ENCODE measurements around the gene TBC1D3B.
"Not testable (repeated sequence)": the region's sequence is repeated elsewhere in the genome, so short reads cannot be mapped to it uniquely, and the experiment has no call there.

Gene TBC1D3B

DNA sequence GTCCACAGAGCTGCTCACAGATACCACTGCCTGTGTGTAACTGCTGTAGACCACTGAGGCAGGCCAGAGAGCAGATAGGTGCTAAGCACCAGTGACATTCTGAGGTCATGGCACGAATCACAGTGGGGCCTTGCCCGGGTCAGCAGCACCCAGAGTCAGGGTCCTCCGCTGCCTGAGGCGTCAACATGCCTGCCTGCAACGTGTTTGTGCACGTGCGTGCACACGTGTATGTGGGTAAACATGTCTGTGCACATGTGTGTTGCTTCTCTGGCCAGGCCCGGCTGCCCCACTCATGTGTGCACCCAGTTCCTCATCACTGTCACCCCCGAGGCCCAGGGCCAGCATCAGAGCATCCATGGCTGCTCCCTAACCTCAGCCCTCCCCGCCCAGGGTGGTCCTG, at the start of gene TBC1D3B:
Gene TBC1D3B, minus strand, starts transcription at position 101 of the 400 bp plus-strand sequence. CDS start 1,586 bp downstream, outside the sequence.
- H3K36me3 ChIP-seq (ENCODE audit: control insufficient read depth in 2 of 2, insufficient read depth in 1 of 2, low read length in 2 of 2); H3K27ac ChIP-seq (ENCODE audit: extremely low read depth, low read depth, low read length); POLR2A ChIA-PET; H3K4me1 ChIP-seq (ENCODE audit: control insufficient read depth, insufficient read depth, low read length); CTCF ChIA-PET; H3K4me3 ChIP-seq (ENCODE audit: low read depth, low read length); H3K9me3 ChIP-seq (ENCODE audit: control insufficient read depth, insufficient read depth, low read depth, low read length): not testable (repeated sequence)

DNA sequence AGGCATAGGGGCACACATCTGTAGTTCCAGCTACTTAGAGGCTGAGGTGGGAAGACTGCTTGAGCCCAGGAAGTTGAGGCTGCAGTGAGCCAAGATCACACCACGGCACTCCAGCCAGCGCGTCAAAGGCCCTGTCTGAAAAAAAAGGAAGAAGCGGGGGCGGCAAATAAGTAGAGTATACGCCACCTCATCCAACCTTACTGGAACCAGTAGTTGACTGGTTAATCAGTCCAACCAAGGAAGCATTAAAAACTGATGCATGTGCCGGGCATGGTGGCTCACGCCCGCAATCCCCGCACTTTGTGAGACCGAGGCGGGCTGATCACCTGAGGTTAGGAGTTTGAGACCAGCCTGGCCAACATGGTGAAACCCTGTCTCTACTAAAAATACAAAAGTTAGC, 46.5 kb upstream of the TBC1D3B start:
- POLR2A ChIA-PET; CTCF ChIA-PET; H3K27ac ChIP-seq (ENCODE audit: extremely low read depth, low read depth, low read length); H3K4me3 ChIP-seq (ENCODE audit: low read depth, low read length); H3K9me3 ChIP-seq (ENCODE audit: control insufficient read depth, insufficient read depth, low read depth, low read length); H3K36me3 ChIP-seq (ENCODE audit: control insufficient read depth in 2 of 2, insufficient read depth in 1 of 2, low read length in 2 of 2); H3K4me1 ChIP-seq (ENCODE audit: control insufficient read depth, insufficient read depth, low read length): not testable (repeated sequence)

DNA sequence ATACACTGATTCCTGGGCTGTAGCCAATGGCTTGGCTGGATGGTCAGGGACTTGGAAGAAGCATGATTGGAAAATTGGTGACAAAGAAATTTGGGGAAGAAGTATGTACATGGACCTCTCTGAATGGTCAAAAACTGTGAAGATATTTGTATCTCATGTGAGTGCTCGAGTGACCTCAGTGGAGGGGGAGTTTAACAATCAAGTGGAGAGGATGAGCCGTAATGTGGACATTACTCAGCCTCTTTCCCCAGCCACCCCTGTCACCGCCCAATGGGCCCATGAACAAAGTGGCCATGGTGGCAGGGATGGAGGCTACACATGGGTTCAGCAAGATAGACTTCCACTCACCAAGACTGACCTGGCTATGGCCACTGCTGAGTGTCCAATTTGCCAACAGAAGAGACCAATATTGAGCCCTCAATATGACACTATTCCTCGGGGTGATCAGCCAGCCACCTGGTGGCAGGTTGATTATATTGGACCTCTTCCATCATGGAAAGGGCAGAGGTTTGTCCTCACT, 45.2 kb upstream of the TBC1D3B start:
- H3K4me1 ChIP-seq (ENCODE audit: control insufficient read depth, insufficient read depth, low read length); CTCF ChIA-PET; H3K4me3 ChIP-seq (ENCODE audit: low read depth, low read length); POLR2A ChIA-PET; H3K9me3 ChIP-seq (ENCODE audit: control insufficient read depth, insufficient read depth, low read depth, low read length); H3K27ac ChIP-seq (ENCODE audit: extremely low read depth, low read depth, low read length); H3K36me3 ChIP-seq (ENCODE audit: control insufficient read depth in 2 of 2, insufficient read depth in 1 of 2, low read length in 2 of 2): not testable (repeated sequence)

DNA sequence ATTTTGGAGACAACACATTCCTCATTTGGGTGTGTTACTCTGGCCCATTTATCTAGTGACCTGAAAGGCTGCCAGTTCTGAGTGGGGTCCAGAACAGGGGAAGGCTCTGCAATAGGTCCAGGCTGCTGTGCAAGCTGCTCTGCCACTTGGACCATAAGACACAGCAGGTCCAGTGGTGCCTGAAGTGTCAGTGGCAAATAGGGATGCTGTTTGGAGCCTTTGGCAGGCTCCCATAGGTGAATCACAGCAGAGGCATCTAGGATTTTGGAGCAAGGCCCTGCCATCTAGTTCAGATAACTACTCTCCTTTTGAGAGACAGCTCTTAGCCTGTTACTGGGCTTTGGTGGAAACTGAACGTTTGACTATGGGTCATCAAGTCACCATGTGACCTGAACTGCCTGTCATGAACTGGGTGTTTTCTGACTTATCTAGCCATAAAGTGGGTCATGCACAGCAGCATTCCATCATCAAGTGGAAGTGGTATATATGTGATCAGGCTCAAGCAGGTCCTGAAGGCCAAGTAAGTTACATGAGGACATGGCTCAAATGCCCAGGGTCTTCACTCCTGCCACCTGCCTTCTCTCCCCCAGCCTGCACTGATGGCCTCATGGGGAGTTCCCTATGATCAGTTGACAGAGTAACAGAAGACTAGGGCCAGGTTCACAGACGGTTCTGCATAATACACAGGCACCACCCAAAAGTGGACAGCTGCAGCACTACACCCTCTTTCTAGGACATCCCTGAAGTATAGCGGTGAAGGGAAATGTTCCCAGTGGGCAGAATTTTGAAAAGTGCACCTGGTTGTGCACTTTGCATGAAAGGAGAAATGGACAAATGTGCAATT, 44.5 kb upstream of the TBC1D3B start:
- CTCF ChIA-PET; H3K4me3 ChIP-seq (ENCODE audit: low read depth, low read length); H3K9me3 ChIP-seq (ENCODE audit: control insufficient read depth, insufficient read depth, low read depth, low read length); H3K36me3 ChIP-seq (ENCODE audit: control insufficient read depth in 2 of 2, insufficient read depth in 1 of 2, low read length in 2 of 2); H3K27ac ChIP-seq (ENCODE audit: extremely low read depth, low read depth, low read length); H3K4me1 ChIP-seq (ENCODE audit: control insufficient read depth, insufficient read depth, low read length); POLR2A ChIA-PET: not testable (repeated sequence)

DNA sequence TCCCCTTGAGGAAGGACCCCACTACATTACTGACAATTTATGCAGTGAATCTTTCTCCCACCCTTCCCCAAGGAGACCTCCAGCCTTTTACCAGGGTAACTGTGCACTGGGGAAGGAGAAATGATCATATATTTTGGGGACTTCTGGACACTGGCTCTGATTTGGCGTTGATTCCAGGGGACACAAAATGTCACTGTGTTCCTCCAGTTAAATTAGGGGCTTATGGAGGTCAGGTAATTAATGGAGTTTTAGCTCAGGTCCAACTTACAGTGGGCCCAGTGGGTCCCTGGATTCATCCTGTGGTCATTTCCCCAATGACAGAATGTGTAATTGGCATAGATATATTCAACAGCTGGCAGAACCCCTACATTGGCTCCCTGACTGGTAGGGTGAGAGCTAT, 43.1 kb upstream of the TBC1D3B start:
- POLR2A ChIA-PET; CTCF ChIA-PET; H3K36me3 ChIP-seq (ENCODE audit: control insufficient read depth in 2 of 2, insufficient read depth in 1 of 2, low read length in 2 of 2): not testable (repeated sequence)

DNA sequence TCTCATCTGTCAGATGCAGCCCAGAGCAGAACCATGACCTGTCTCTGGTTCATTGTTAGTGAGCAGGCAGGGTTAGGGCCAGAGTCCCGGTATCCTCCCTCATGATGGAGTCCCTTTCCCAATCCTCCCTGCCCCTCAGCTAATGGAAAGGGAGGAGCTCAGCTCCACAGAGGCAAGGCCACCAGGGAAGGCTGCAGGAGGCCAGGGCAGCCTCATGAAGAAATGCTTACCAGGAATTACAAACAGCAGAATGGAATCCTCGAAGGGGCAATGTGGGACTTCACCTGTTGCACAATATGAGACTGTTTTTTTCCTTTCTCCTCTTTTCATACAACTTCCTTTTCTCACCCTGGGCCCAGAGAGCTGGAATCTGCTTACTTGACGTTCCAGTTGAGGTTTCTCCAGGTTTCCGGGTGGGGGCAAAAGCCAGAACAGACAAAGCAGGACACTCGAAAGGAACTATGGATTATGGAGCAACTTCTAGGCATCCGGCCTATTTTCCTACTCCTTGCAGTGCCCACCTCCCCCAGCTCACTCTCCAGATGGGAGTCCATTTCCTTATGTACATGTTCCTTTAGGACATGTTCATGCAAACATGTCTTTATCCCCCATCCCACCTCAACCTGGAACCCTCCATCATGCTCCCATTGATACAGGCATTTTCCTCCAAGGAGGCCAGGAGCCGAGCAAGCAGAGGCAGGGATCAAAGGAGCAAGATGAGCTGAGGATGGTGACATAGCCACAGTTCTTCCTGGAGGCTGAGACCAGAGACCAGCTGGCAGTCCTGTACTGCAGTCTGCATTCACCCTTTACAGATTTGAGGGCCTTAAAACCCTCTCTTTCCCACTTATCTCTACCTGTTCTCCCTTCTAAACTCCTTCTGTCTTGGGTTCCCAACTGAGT, 39.2 kb upstream of the TBC1D3B start:
- H3K9me3 ChIP-seq (ENCODE audit: control insufficient read depth, insufficient read depth, low read depth, low read length); POLR2A ChIA-PET; H3K27ac ChIP-seq (ENCODE audit: extremely low read depth, low read depth, low read length); CTCF ChIA-PET; H3K36me3 ChIP-seq (ENCODE audit: control insufficient read depth in 2 of 2, insufficient read depth in 1 of 2, low read length in 2 of 2); H3K4me3 ChIP-seq (ENCODE audit: low read depth, low read length); H3K4me1 ChIP-seq (ENCODE audit: control insufficient read depth, insufficient read depth, low read length): not testable (repeated sequence)

More for the DNA sequence above, 43.1 kb upstream of the TBC1D3B start:
- not testable (repeated sequence) for H3K4me3 ChIP-seq (ENCODE audit: low read depth, low read length); H3K27ac ChIP-seq (ENCODE audit: extremely low read depth, low read depth, low read length); H3K4me1 ChIP-seq (ENCODE audit: control insufficient read depth, insufficient read depth, low read length); H3K9me3 ChIP-seq (ENCODE audit: control insufficient read depth, insufficient read depth, low read depth, low read length)

DNA sequence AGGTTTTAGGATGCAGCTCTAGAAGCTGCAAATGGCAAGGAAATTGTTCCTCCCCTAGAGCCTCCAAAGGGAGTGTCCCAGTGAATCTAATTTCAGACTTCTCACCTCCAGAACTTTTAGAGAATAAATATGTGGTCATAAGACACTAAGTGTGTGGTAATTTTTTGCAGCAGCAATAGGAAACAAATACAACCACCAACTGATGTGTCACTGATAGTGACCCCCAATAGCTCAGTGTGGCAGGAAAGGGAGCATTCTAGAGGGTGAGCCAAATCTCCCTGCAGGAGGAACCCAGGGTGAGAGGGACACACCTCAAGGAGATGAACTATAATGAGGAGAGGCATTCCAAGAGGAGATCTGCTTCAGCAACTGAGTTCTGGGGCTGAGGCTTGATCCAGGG, 38.5 kb upstream of the TBC1D3B start:
- POLR2A ChIA-PET, result no interaction called here
- Histone ChIP-seq H3K4me1 (ENCODE audit: control insufficient read depth, insufficient read depth, low read length) (no peaks in the 10 kb centered on the region), H3K36me3 (ENCODE audit: control insufficient read depth in 2 of 2, insufficient read depth in 1 of 2, low read length in 2 of 2) (no peaks in the 10 kb centered on the region), H3K4me3 (ENCODE audit: low read depth, low read length) (no peak overlapping the region), H3K27ac (ENCODE audit: extremely low read depth, low read depth, low read length) (no peak overlapping the region), H3K9me3 (ENCODE audit: control insufficient read depth, insufficient read depth, low read depth, low read length) (no peaks in the 10 kb centered on the region)
- CTCF ChIA-PET, result no interaction called here
- TF ChIP-seq, protein P1, sequence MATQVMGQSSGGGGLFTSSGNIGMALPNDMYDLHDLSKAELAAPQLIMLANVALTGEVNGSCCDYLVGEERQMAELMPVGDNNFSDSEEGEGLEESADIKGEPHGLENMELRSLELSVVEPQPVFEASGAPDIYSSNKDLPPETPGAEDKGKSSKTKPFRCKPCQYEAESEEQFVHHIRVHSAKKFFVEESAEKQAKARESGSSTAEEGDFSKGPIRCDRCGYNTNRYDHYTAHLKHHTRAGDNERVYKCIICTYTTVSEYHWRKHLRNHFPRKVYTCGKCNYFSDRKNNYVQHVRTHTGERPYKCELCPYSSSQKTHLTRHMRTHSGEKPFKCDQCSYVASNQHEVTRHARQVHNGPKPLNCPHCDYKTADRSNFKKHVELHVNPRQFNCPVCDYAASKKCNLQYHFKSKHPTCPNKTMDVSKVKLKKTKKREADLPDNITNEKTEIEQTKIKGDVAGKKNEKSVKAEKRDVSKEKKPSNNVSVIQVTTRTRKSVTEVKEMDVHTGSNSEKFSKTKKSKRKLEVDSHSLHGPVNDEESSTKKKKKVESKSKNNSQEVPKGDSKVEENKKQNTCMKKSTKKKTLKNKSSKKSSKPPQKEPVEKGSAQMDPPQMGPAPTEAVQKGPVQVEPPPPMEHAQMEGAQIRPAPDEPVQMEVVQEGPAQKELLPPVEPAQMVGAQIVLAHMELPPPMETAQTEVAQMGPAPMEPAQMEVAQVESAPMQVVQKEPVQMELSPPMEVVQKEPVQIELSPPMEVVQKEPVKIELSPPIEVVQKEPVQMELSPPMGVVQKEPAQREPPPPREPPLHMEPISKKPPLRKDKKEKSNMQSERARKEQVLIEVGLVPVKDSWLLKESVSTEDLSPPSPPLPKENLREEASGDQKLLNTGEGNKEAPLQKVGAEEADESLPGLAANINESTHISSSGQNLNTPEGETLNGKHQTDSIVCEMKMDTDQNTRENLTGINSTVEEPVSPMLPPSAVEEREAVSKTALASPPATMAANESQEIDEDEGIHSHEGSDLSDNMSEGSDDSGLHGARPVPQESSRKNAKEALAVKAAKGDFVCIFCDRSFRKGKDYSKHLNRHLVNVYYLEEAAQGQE (tag by site-specific recombination; IDR thresholded peaks at IDR 0.05), result no peak
- TF ChIP-seq ZBTB17 (tag by site-specific recombination; IDR thresholded peaks at IDR 0.05), result no peak
- TF ChIP-seq, protein P2, sequence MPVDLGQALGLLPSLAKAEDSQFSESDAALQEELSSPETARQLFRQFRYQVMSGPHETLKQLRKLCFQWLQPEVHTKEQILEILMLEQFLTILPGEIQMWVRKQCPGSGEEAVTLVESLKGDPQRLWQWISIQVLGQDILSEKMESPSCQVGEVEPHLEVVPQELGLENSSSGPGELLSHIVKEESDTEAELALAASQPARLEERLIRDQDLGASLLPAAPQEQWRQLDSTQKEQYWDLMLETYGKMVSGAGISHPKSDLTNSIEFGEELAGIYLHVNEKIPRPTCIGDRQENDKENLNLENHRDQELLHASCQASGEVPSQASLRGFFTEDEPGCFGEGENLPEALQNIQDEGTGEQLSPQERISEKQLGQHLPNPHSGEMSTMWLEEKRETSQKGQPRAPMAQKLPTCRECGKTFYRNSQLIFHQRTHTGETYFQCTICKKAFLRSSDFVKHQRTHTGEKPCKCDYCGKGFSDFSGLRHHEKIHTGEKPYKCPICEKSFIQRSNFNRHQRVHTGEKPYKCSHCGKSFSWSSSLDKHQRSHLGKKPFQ (tag by site-specific recombination; IDR thresholded peaks at IDR 0.05), result no peak
- TF ChIP-seq, protein P3, sequence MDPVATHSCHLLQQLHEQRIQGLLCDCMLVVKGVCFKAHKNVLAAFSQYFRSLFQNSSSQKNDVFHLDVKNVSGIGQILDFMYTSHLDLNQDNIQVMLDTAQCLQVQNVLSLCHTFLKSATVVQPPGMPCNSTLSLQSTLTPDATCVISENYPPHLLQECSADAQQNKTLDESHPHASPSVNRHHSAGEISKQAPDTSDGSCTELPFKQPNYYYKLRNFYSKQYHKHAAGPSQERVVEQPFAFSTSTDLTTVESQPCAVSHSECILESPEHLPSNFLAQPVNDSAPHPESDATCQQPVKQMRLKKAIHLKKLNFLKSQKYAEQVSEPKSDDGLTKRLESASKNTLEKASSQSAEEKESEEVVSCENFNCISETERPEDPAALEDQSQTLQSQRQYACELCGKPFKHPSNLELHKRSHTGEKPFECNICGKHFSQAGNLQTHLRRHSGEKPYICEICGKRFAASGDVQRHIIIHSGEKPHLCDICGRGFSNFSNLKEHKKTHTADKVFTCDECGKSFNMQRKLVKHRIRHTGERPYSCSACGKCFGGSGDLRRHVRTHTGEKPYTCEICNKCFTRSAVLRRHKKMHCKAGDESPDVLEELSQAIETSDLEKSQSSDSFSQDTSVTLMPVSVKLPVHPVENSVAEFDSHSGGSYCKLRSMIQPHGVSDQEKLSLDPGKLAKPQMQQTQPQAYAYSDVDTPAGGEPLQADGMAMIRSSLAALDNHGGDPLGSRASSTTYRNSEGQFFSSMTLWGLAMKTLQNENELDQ (tag by site-specific recombination; IDR thresholded peaks at IDR 0.05; ENCODE audit: low read depth), result no peak

Measured in HEK293 (cell line).